GM13976 (cell line): ENCODE results near the gene SLC31A1.
"Not testable (repeated sequence)": the region's sequence is repeated elsewhere in the genome, so short reads cannot be mapped to it uniquely, and the experiment has no call there.

Experiments used
- DNase-seq: peaks from one replicate; pipeline ENCODE4 v3.0.0; 2012; ENCODE audit warnings: low spot score
- CTCF ChIP-seq: IDR thresholded peaks from 2 replicates; pipeline ENCODE4 v1.5.1; 2012; ENCODE audit warnings: borderline replicate concordance, mild to moderate bottlenecking; ENCODE audit not compliant: insufficient read depth; ENCODE audit errors: extremely low read depth, missing control alignments, control extremely low read depth
- in situ Hi-C: fragments of 300-500 bp; cut with MboI; formaldehyde crosslinking; loops from one replicate; pipeline ENCODE4 v1.12.0; 2022; ENCODE audit warnings: low sequenced_read_pairs, mixed read lengths, inconsistent platforms; ENCODE audit not compliant: unreplicated experiment

Gene SLC31A1

GRCh38 chr9:113223963-113224362 is 2.6 kb downstream of the SLC31A1 start:
- in situ Hi-C loops = no loop called here
- no peak for DNase-seq
- no peak for TF ChIP-seq CTCF

GRCh38 chr9:113227436-113227835 is 6.1 kb downstream of the SLC31A1 start:
- no peak for TF ChIP-seq CTCF
- DNase-seq = no peak
- in situ Hi-C loops = no loop called here

GRCh38 chr9:113228130-113228665 is 6.9 kb downstream of the SLC31A1 start:
- DNase-seq = no peak
- no peak for TF ChIP-seq CTCF
- in situ Hi-C loops = no loop called here

GRCh38 chr9:113231701-113232100 is 10.4 kb downstream of the SLC31A1 start:
- TF ChIP-seq CTCF = no peak
- in situ Hi-C loops = no loop called here
- DNase-seq = no peak

- DNase-seq, in situ Hi-C loops: not testable (repeated sequence)
These were observed 14.4 kb downstream of the SLC31A1 start for GRCh38 chr9:113235701-113236255.

GRCh38 chr9:113237026-113237425 is 15.7 kb downstream of the SLC31A1 start:
- DNase-seq = no peak
- in situ Hi-C loops = no loop called here
- no peak for TF ChIP-seq CTCF

GRCh38 chr9:113238202-113238858 is 17.0 kb downstream of the SLC31A1 start:
- no peak for DNase-seq
- in situ Hi-C loops = no loop called here
- TF ChIP-seq CTCF = no peak
